Effector memory CD8-positive, alpha-beta T cell (primary cell): Measurements from ENCODE around the gene ROCK2.

Source experiments
- ATAC-seq: fragments of 150-1000 bp; cut with Tn5 transposase; replicated peaks from 2 replicates; pipeline ENCODE4 v1.10.0; 2021; ENCODE audit warnings: mild to moderate bottlenecking, moderate library complexity
- DNase-seq, 3 experiments: peaks; one replicate each; pipeline ENCODE4 v3.0.0; 2021
- H3K27ac Mint-ChIP-seq, 2 donors: one replicate each; pipeline ENCODE4 v1.8.0; 2022; ENCODE audit warnings: mild to moderate bottlenecking in 2 of 2, mixed read lengths in 2 of 2, moderate library complexity in 2 of 2
- H3K27me3 Mint-ChIP-seq, 2 donors: one replicate each; pipeline ENCODE4 v1.8.0; 2022; ENCODE audit warnings: mixed read lengths in 2 of 2
- H3K36me3 Mint-ChIP-seq: one replicate; pipeline ENCODE4 v1.8.0; 2022; ENCODE audit warnings: mild to moderate bottlenecking, moderate library complexity, mixed read lengths; ENCODE audit not compliant: insufficient read depth
- H3K4me1 Mint-ChIP-seq, 2 donors: one replicate each; pipeline ENCODE4 v1.8.0; 2022; ENCODE audit warnings: low read depth in 2 of 2, mixed read lengths in 2 of 2
- H3K4me3 Mint-ChIP-seq, 2 donors: one replicate each; pipeline ENCODE4 v1.8.0; 2022; ENCODE audit warnings: mild to moderate bottlenecking in 2 of 2, mixed read lengths in 2 of 2, moderate library complexity in 2 of 2
- H3K9me3 Mint-ChIP-seq, 2 donors: one replicate each; pipeline ENCODE4 v1.8.0; 2022; ENCODE audit warnings: mixed read lengths in 2 of 2

Gene ROCK2

DNA sequence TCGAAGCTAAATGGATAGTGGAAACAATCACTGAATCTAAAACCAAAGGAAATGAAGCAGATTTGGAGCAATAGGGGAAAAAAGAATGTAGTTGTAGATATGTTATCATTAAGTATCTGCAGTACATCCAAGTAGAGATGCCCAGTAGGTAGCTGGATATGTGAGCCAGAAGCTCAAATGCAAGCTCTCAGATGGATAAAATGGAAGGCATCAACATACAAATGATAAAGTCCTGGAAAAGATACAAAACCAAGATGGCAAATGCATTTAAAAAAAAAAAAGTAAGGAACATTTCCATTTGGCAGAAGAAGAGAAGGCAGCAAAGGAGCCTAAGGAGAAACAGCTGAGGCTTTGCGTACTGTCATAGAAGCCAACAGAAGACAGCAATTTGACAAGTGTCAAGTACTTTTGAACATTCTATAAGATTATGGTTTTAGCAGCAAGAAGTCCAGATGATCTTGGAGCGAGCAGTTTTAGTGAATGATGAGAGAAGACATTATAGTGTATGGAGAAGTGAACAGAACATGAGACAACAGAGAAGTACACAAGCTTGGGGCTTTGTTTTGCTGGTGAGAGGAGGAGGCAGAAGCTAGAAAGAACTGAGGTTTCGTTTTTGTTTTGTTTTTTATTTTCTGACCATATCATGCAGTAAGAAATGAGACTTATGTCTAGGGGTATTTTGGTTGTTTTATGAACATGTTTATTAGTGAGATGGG, 18.3 kb downstream of the ROCK2 start:
- H3K4me1 Mint-ChIP-seq: peaks cover 14 to 27% of the 10 kb centered on the region in 2 donors
- H3K4me3 Mint-ChIP-seq: no peak overlapping the region
- H3K36me3 Mint-ChIP-seq: no peaks in the 10 kb centered on the region
- H3K27ac Mint-ChIP-seq: no peak overlapping the region
- no peak for DNase-seq
- no peaks in the 10 kb centered on the region for H3K27me3 Mint-ChIP-seq
- no peak for ATAC-seq
- peaks cover 0 to 2% of the 10 kb centered on the region in 2 donors for H3K9me3 Mint-ChIP-seq

DNA sequence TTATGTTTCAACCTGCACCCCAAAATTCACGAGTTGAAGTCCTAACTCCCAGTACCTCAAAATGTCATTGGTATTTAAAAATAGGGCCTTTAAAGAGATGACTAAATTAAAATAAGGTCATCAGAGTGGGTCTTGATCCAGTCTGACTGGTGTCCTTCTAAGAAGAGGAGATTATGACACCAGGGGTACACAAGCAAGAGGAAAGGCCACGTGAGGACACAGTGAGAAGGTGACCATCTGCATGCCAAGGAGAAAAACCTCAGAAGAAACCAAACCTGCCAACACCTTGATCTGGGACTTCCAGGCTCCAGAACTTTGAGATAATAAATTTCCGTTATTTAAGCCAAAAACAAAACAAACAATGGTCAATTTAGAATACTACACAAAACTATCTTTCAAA, 22.6 kb downstream of the ROCK2 start:
- H3K4me1 Mint-ChIP-seq: peaks cover 11 to 38% of the 10 kb centered on the region in 2 donors
- no peaks in the 10 kb centered on the region for H3K27me3 Mint-ChIP-seq
- DNase-seq: no peak
- H3K9me3 Mint-ChIP-seq: no peaks in the 10 kb centered on the region
- no peak for ATAC-seq
- H3K4me3 Mint-ChIP-seq: no peak overlapping the region
- H3K36me3 Mint-ChIP-seq: no peaks in the 10 kb centered on the region
- no peak overlapping the region for H3K27ac Mint-ChIP-seq

DNA sequence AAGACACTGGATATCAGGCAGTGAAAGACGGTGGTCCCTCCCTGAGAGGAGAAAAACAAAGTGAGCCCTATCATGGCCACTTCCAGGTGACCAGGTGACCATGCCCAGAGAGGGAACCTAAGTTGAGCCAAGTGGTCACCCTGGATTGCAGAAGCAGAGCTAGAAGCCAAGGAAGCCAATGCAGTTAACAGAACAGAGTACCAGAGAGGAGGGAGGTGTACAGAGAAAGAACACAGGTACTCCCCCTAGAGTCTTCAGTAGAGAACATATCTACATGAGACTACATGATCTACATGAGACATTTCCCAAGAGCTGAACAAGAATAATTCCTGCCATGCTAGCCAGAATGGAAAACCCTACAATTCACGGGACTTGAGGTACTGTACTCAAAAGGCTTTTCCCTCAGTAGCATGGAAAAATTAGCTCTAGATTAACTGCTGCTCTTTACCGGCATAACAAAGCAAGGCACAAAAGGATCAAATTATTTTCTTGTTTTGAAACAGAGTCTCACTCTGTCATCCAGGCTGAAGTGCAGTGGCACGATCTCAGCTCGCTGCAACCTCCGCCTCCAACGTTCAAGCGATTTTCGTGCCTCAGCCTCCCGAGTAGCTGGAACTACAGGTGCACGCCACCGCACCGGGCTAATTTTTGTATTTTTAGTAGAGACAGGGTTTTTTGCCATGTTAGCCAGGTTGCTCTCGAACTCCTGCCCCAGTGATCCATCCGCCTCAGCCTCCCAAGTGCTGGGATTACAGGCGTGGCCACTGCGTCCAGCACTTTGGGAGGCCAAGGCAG, 23.5 kb downstream of the ROCK2 start:
- Mint-ChIP-seq H3K4me1 (peaks cover 11 to 44% of the 10 kb centered on the region in 2 donors), H3K27me3 (no peaks in the 10 kb centered on the region), H3K4me3 (no peak overlapping the region), H3K27ac (peak overlapping the region in 1 of 2 donors; percentile 68), H3K36me3 (no peaks in the 10 kb centered on the region), H3K9me3 (no peaks in the 10 kb centered on the region)
- ATAC-seq: no peak
- no peak for DNase-seq

DNA sequence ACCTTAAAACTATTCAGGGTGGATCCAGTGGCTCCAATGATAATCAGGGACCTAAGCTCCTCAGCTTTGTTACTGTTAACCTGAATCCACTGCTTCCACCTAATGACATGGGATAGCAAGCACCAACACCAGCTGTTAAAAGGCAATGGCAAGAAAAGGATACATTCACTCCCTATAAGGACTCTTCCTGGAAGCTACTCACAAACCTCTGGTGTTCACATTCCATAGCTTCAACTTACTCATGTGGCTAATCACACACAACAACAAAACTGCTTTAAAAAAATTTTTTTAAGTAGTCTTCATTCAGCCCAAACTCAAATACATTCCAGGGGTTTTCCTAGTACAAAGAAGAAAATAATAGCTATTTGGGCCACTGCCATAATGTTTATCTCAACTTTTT, 24.5 kb downstream of the ROCK2 start:
- Mint-ChIP-seq H3K9me3 (no peaks in the 10 kb centered on the region), H3K27me3 (no peaks in the 10 kb centered on the region), H3K27ac (peak overlapping the region in 1 of 2 donors; percentile 68), H3K4me1 (peaks cover 11 to 44% of the 10 kb centered on the region in 2 donors), H3K4me3 (no peak overlapping the region), H3K36me3 (no peaks in the 10 kb centered on the region)
- DNase-seq: no peak
- no peak for ATAC-seq

DNA sequence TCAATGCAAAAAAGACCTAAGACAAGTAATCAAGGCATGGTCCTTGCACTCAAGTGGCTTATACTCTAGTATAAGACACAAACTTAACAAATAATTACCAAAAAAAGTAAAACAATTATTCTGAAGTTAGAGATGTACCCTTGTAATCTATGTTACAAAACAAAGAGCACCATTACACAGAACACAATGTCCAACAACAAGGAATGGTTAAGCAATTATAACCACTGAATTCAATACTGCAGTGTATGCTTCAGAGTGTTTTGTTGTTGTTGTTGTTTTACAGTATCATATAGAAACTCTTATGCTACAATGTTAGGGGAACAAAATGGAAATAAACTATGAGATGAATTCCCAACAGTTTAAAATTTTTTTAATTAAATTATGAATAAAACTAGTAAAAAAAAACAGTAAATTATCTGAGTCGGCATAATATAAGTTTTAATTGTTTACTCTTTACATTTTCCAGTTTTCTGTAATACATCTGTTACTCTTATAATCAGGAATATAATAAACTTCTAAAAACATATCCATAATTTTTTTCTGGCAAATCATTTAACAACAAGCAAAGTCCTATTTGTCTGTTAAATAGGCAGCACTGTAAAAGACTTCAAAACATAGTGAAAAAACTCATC, 29.2 kb downstream of the ROCK2 start:
- Mint-ChIP-seq H3K4me1 (peaks cover 12 to 39% of the 10 kb centered on the region in 2 donors), H3K9me3 (no peaks in the 10 kb centered on the region), H3K4me3 (no peak overlapping the region), H3K27ac (no peak overlapping the region), H3K36me3 (no peaks in the 10 kb centered on the region), H3K27me3 (no peaks in the 10 kb centered on the region)
- DNase-seq (no peak), ATAC-seq (no peak)

DNA sequence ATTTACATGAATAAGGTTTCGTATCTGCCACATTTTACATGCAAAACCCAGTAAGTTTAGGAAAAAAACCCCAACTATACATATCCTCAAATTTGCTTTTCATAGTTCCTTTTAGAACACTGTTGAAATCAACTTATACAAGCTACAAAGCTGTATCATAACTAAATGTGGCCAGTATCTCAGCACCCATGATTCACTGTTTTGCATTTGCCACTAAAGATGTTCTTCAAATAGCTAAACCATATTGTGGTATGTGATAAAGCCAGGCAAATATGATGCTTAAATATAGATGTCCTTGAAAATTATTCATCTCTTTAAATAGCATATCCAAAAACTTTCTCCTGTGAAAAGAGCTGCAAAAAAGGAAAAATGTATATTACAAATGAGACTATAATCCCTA, 29.9 kb downstream of the ROCK2 start:
- no peak overlapping the region for H3K27ac Mint-ChIP-seq

DNA sequence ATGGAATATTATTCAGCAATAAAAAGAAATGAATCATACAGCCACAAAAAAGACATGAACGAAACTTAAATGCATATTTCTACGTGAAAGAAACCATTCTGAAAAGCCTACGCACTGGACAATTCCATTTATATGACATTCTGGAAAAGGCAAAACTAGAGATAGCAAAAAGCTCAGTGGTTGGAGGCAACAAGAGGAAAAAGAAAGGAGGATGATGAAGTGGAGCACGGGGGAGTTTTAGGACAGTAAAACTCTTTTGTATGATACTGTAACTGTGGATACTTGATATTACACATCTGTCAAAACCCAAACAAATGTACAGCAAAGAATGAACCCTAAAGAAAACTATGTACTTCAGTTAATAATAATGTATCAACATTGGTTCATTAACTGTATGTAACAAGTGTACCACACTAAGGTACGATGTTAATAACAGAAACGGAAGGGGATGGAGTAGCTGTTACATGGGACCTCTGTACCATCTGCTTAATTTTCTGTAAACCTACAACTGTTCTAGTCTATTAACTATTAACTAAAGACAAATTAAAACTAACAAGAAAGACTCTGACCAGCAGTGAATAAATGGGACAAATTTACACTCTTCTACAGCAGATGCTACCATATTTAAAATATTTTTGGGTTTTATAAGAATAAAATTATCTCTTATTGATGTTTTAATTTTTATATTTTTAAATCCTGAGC, 31.5 kb downstream of the ROCK2 start:
- Mint-ChIP-seq H3K27me3 (no peaks in the 10 kb centered on the region), H3K9me3 (no peaks in the 10 kb centered on the region), H3K36me3 (no peaks in the 10 kb centered on the region), H3K27ac (no peak overlapping the region), H3K4me3 (no peak overlapping the region), H3K4me1 (peaks cover 12 to 26% of the 10 kb centered on the region in 2 donors)
- no peak for ATAC-seq
- DNase-seq: no peak

More for the DNA sequence above, 29.9 kb downstream of the ROCK2 start:
- no peak overlapping the region for H3K4me3 Mint-ChIP-seq
- H3K4me1 Mint-ChIP-seq: peaks cover 12 to 39% of the 10 kb centered on the region in 2 donors
- H3K36me3 Mint-ChIP-seq: no peaks in the 10 kb centered on the region
- ATAC-seq: no peak
- no peaks in the 10 kb centered on the region for H3K27me3 Mint-ChIP-seq
- no peak for DNase-seq
- H3K9me3 Mint-ChIP-seq: no peaks in the 10 kb centered on the region

DNA sequence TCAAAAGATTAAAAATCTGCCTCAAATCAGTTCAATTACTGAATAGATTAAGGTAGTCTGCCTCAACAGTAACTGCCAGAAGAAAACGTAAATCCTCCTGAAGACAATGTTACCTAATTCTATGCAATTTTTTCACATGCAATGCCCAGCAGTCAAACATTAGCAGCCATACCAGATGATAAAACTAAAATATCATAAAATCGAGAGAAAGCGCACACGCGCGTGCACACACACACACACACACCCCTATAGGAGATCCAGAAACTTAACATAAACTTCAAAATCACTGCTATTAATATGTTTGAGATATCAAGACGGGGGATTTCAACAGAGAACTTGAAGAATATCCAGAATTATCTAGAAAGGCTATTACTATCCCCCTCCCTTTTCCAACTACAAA, 32.9 kb downstream of the ROCK2 start:
- Mint-ChIP-seq H3K36me3 (no peaks in the 10 kb centered on the region), H3K9me3 (no peaks in the 10 kb centered on the region), H3K4me1 (peaks cover 12 to 29% of the 10 kb centered on the region in 2 donors), H3K27me3 (no peaks in the 10 kb centered on the region), H3K27ac (peak overlapping the region in 1 of 2 donors; percentile 5), H3K4me3 (no peak overlapping the region)
- no peak for ATAC-seq
- DNase-seq: no peak

DNA sequence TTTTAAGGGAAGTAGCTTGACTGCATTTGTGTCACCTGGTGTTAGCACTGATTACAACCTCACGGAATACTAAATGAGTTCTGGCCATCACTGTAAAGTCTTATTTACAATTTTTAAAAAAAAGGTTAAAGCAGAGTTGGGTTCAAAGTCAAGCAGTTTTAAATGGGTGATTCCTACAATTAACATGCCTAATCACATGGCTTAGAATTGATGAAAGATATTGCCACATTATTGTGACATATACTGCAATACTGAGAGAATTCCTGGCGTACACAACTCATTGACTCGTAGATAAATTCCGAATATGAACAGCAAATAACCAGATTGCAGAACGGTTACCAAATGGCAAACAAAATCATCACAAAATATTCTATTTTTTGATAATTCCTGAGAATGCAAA, 34.2 kb downstream of the ROCK2 start:
- H3K27ac Mint-ChIP-seq: no peak overlapping the region
- H3K27me3 Mint-ChIP-seq: no peaks in the 10 kb centered on the region
- no peaks in the 10 kb centered on the region for H3K9me3 Mint-ChIP-seq

DNA sequence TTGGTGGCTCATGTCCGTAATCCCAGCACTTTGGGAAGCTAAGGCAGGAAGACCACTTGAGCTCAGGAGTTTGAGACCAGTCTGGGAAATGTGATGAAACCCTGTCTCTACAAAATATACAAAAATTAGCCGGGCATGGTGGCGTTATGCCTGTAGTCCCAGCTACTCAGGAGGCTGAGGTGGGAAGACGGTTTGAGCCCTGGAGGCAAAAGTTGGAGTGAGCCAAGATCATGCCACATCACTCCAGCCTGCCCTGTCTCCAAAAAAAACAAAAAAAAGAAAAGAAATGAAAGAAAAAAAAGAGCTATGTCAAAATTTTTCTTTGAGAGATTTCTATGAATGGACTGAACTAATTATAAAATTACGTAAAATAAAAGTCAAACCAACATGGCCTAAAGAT, 34.7 kb downstream of the ROCK2 start:
- Mint-ChIP-seq H3K9me3 (no peaks in the 10 kb centered on the region), H3K27me3 (no peaks in the 10 kb centered on the region), H3K36me3 (no peaks in the 10 kb centered on the region), H3K4me1 (peaks cover 14 to 36% of the 10 kb centered on the region in 2 donors), H3K27ac (no peak overlapping the region), H3K4me3 (no peak overlapping the region)
- ATAC-seq (no peak), DNase-seq (no peak)

More for the DNA sequence above, 34.2 kb downstream of the ROCK2 start:
- H3K4me3 Mint-ChIP-seq: no peak overlapping the region
- DNase-seq (no peak), ATAC-seq (no peak)
- H3K4me1 Mint-ChIP-seq: peaks cover 14 to 36% of the 10 kb centered on the region in 2 donors
- H3K36me3 Mint-ChIP-seq: no peaks in the 10 kb centered on the region

DNA sequence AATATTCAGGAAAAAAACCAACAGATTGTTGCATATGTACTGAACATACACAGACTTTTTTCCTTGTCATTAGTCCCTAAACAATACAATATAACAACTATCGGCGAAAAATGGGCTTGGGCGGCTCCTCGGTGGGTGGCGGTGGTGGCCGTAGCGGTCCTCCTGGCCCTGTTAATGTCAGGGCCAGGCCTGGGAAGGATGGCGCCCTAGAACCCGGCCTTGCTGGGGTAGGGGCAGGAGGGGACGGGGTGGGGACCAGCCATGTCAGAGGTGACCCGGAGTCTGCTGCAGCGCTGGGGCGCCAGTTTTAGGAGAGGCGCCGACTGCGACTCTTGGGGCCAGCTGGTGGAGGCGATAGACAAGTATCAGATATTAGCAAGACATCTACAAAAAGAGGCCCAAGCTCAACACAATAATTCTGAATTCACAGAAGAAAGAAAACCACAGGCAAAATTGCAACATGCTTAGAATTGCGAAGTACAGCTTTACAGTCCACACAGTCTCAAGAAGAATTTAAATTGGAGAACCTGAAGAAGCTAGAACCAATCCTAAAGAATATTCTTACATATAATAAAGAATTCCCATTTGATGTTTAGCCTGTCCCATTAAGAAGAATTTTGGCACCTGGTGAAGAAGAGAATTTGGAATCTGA, 36.5 kb downstream of the ROCK2 start:
- Mint-ChIP-seq H3K4me1 (peaks cover 14 to 31% of the 10 kb centered on the region in 2 donors), H3K36me3 (no peaks in the 10 kb centered on the region), H3K27me3 (no peaks in the 10 kb centered on the region), H3K4me3 (no peak overlapping the region), H3K27ac (no peak overlapping the region), H3K9me3 (no peaks in the 10 kb centered on the region)
- DNase-seq (no peak), ATAC-seq (no peak)

DNA sequence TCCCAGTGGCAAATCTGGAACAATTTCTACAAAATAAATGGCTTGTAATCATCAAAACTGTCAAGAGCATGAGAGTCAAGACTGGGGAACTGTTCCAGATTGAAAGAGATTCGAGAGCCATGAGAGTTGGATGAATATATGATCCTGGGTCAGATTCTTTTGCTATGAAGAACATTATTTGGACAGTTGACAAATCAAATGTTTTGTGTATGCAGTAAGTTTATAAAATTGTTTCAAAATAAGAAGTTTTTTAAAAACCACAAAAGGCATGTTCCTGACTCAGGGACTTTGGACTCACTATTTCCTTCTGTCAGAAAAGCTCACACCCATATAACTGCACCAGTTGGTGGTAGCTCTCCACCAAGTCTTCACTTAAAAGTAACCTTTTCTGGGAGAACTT, 38.5 kb downstream of the ROCK2 start:
- Mint-ChIP-seq H3K4me3 (no peak overlapping the region), H3K4me1 (peaks cover 5 to 21% of the 10 kb centered on the region in 2 donors), H3K9me3 (no peaks in the 10 kb centered on the region), H3K27ac (no peak overlapping the region), H3K36me3 (no peaks in the 10 kb centered on the region), H3K27me3 (no peaks in the 10 kb centered on the region)
- DNase-seq (no peak), ATAC-seq (no peak)

DNA sequence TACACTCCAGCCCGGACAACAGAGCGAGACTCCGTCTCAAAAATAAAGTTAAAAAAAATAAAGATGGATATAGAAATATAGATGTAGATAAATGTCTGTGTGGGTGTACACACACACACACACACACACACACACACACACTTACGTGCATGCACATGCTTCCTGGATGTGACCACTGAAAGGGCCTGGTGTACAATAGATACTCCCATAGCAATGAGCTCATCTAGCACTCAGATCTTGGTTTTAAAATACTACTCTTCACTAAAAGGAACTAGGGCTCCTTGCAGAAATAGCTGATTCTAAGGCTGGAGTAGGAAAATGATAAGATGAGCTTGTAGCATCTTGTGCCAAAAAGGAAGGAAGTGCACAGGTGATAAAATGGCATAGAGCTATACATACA, 39.1 kb downstream of the ROCK2 start:
- no peak for ATAC-seq
- Mint-ChIP-seq H3K36me3 (no peaks in the 10 kb centered on the region), H3K4me3 (no peak overlapping the region)

More for the DNA sequence above, 39.1 kb downstream of the ROCK2 start:
- no peak for DNase-seq
- Mint-ChIP-seq H3K27ac (no peak overlapping the region), H3K4me1 (peaks cover 3 to 19% of the 10 kb centered on the region in 2 donors), H3K27me3 (no peaks in the 10 kb centered on the region), H3K9me3 (no peaks in the 10 kb centered on the region)
